ENCODE results near the gene IL9. TPM values are rescaled to one million over a fixed set of nuclear protein-coding genes. Genes with fewer than 3 reads are reported as not detected.

IL9 gene
- total and polyA plus RNA-seq, 3 experiments from 2014 or later = 12.5 to 13.0 TPM; not detected in 1

DNA sequence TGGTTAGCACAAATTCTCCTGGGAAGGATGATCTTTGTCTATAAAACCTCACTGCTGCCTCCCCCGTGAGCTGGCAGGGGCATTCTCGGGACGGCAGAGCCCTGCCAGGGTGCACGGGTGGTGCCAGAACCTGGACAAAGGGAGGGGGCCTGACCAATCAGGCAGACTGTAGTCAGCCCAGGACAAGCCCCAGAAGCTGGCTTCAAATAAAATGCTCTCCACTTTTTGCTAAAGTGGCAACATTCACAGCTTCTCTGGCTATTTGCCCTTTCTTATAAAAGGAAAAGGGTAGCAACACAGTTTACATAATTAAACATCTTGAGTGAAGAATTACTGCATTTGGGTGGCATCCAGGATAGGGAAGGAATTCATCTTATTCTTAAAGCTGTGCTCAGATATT, 14.4 kb downstream of the IL9 start:
- Histone ChIP-seq H3K36me3 (ENCODE audit: insufficient read depth, low read length) (no peaks in the 10 kb centered on the region), H3K27me3 (ENCODE audit: insufficient read depth, low read length, poor library complexity, severe bottlenecking) (no peaks in the 10 kb centered on the region), H3K4me3 (ENCODE audit: low read length) (no peak overlapping the region), H3K4me1 (ENCODE audit: insufficient read depth, low read length) (no peaks in the 10 kb centered on the region), H3K9me3 (ENCODE audit: low read length) (no peaks in the 10 kb centered on the region), H3K27ac (ENCODE audit: low read depth, low read length) (no peak overlapping the region)
- Mint-ChIP-seq H3K9me3 (no peaks in the 10 kb centered on the region), H3K27ac (no peak overlapping the region), H3K36me3 (no peaks in the 10 kb centered on the region), H3K4me3 (no peak overlapping the region), H3K4me1 (no peaks in the 10 kb centered on the region), H3K27me3 (peaks cover 27 to 62% of the 10 kb centered on the region in 2 donors)
- POLR2A ChIA-PET = no interaction called here
- CTCF ChIA-PET = no interaction called here
- no peak for DNase-seq

- ChIA-PET CTCF (no interaction called here), POLR2A (no interaction called here)
- Histone ChIP-seq H3K27me3 (ENCODE audit: insufficient read depth, low read length, poor library complexity, severe bottlenecking) (no peaks in the 10 kb centered on the region), H3K9me3 (ENCODE audit: low read length) (no peaks in the 10 kb centered on the region), H3K4me1 (ENCODE audit: insufficient read depth, low read length) (no peaks in the 10 kb centered on the region), H3K27ac (ENCODE audit: low read depth, low read length) (no peak overlapping the region), H3K36me3 (ENCODE audit: insufficient read depth, low read length) (no peaks in the 10 kb centered on the region), H3K4me3 (ENCODE audit: low read length) (no peak overlapping the region)
- Mint-ChIP-seq H3K4me3 (no peak overlapping the region), H3K4me1 (no peaks in the 10 kb centered on the region), H3K27me3 (peaks cover 27 to 62% of the 10 kb centered on the region in 2 donors), H3K36me3 (no peaks in the 10 kb centered on the region), H3K9me3 (no peaks in the 10 kb centered on the region), H3K27ac (no peak overlapping the region)
- no peak for DNase-seq
Measured at GRCh38 chr5:135880801-135881200, 14.8 kb downstream of the IL9 start.

- no peak for DNase-seq
Measured at GRCh38 chr5:135880278-135880677, 15.4 kb downstream of the IL9 start.

DNA sequence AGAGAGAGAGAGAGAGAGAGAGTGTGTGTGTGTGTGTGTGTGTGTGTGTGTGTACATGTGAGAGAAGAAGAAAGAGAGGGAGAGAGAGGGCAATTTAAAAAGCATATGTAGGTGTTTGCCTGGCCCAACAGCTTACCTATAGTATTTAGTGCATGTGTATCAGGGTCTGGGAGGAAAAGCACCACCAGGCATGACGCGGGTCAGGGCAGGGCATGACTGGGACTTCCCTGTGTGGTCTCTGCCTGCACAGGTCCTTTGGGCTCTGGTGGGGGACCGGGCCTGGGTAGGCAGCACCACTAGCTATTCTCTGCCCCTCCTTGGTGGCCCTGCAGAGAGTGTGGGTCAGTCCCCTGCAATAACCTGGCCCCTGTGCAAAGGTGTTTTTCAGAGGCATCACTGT, 16.1 kb downstream of the IL9 start:
- peaks cover 27 to 52% of the 10 kb centered on the region in 2 donors for H3K27me3 Mint-ChIP-seq
- POLR2A ChIA-PET = no interaction called here
- Histone ChIP-seq H3K4me1 (ENCODE audit: insufficient read depth, low read length) (no peaks in the 10 kb centered on the region), H3K27ac (ENCODE audit: low read depth, low read length) (no peak overlapping the region), H3K4me3 (ENCODE audit: low read length) (no peak overlapping the region), H3K36me3 (ENCODE audit: insufficient read depth, low read length) (no peaks in the 10 kb centered on the region), H3K9me3 (ENCODE audit: low read length) (no peaks in the 10 kb centered on the region), H3K27me3 (ENCODE audit: insufficient read depth, low read length, poor library complexity, severe bottlenecking) (no peaks in the 10 kb centered on the region)
- CTCF ChIA-PET = no interaction called here
- no peak overlapping the region for H3K4me3 Mint-ChIP-seq
- H3K27ac Mint-ChIP-seq = no peak overlapping the region
- no peaks in the 10 kb centered on the region for H3K9me3 Mint-ChIP-seq
- H3K4me1 Mint-ChIP-seq = no peaks in the 10 kb centered on the region
- H3K36me3 Mint-ChIP-seq = no peaks in the 10 kb centered on the region
- DNase-seq = no peak

More at GRCh38 chr5:135880278-135880677, 15.4 kb downstream of the IL9 start:
- no peaks in the 10 kb centered on the region for H3K4me1 ChIP-seq (ENCODE audit: insufficient read depth, low read length)
- H3K9me3 ChIP-seq (ENCODE audit: low read length) = no peaks in the 10 kb centered on the region
- H3K9me3 Mint-ChIP-seq = no peaks in the 10 kb centered on the region
- H3K27me3 Mint-ChIP-seq = peaks cover 28 to 57% of the 10 kb centered on the region in 2 donors
- H3K36me3 Mint-ChIP-seq = no peaks in the 10 kb centered on the region
- ChIA-PET CTCF (no interaction called here), POLR2A (no interaction called here)
- H3K27ac Mint-ChIP-seq = no peak overlapping the region
- no peak overlapping the region for H3K4me3 ChIP-seq (ENCODE audit: low read length)
- H3K27ac ChIP-seq (ENCODE audit: low read depth, low read length) = no peak overlapping the region
- no peaks in the 10 kb centered on the region for H3K36me3 ChIP-seq (ENCODE audit: insufficient read depth, low read length)
- H3K4me3 Mint-ChIP-seq = no peak overlapping the region
- H3K4me1 Mint-ChIP-seq = no peaks in the 10 kb centered on the region
- no peaks in the 10 kb centered on the region for H3K27me3 ChIP-seq (ENCODE audit: insufficient read depth, low read length, poor library complexity, severe bottlenecking)

GRCh38 chr5:135878156-135878620, 17.5 kb downstream of the IL9 start:
- H3K9me3 Mint-ChIP-seq = no peaks in the 10 kb centered on the region
- CTCF ChIA-PET = no interaction called here
- no peak overlapping the region for H3K4me3 Mint-ChIP-seq
- no peaks in the 10 kb centered on the region for H3K36me3 Mint-ChIP-seq
- H3K4me1 ChIP-seq (ENCODE audit: insufficient read depth, low read length) = no peaks in the 10 kb centered on the region
- POLR2A ChIA-PET = no interaction called here
- DNase-seq = no peak
- H3K27me3 Mint-ChIP-seq = peaks cover 23 to 41% of the 10 kb centered on the region in 2 donors
- H3K27me3 ChIP-seq (ENCODE audit: insufficient read depth, low read length, poor library complexity, severe bottlenecking) = no peaks in the 10 kb centered on the region
- no peak overlapping the region for H3K4me3 ChIP-seq (ENCODE audit: low read length)
- no peaks in the 10 kb centered on the region for H3K36me3 ChIP-seq (ENCODE audit: insufficient read depth, low read length)
- no peaks in the 10 kb centered on the region for H3K9me3 ChIP-seq (ENCODE audit: low read length)
- no peak overlapping the region for H3K27ac Mint-ChIP-seq
- no peak overlapping the region for H3K27ac ChIP-seq (ENCODE audit: low read depth, low read length)
- no peaks in the 10 kb centered on the region for H3K4me1 Mint-ChIP-seq

DNA sequence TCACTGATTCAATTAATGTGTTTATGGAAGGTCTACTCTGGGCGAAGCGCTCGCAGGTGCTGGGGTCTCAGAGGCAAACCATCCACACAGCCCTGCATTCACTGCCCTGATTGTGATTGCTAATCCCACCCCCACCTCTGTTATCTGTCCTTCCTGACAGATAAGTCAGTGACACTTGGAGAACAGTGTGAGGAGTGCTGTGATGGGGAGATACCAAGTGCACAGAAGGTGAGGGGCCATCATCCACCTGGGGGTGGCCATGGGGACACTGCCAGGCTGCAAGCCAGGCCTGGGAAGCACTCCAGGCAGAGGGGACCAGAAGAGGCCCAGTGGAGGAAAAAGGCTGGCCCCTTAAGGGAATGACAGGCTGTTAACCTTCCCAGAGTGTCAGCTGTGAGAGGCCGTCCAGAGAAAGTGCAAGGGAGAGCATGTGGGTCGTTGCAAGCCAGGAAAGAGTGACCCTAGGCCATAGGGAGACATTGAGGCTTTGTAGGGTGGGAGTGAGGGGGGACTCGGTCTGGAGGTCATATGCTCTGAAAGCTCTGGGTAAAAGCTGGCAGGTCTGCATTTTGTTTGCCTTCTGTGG, 18.0 kb downstream of the IL9 start:
- POLR2A ChIA-PET = no interaction called here
- H3K4me1 ChIP-seq (ENCODE audit: insufficient read depth, low read length) = no peaks in the 10 kb centered on the region
- H3K36me3 Mint-ChIP-seq = no peaks in the 10 kb centered on the region
- CTCF ChIA-PET = no interaction called here
- no peak overlapping the region for H3K27ac Mint-ChIP-seq
- H3K4me1 Mint-ChIP-seq = no peaks in the 10 kb centered on the region
- H3K27ac ChIP-seq (ENCODE audit: low read depth, low read length) = no peak overlapping the region
- H3K9me3 ChIP-seq (ENCODE audit: low read length) = no peaks in the 10 kb centered on the region
- H3K9me3 Mint-ChIP-seq = no peaks in the 10 kb centered on the region
- no peaks in the 10 kb centered on the region for H3K27me3 ChIP-seq (ENCODE audit: insufficient read depth, low read length, poor library complexity, severe bottlenecking)
- DNase-seq = no peak
- H3K4me3 ChIP-seq (ENCODE audit: low read length) = no peak overlapping the region
- peaks cover 23 to 36% of the 10 kb centered on the region in 2 donors for H3K27me3 Mint-ChIP-seq
- no peaks in the 10 kb centered on the region for H3K36me3 ChIP-seq (ENCODE audit: insufficient read depth, low read length)
- H3K4me3 Mint-ChIP-seq = no peak overlapping the region

- Mint-ChIP-seq H3K9me3 (no peaks in the 10 kb centered on the region), H3K27ac (no peak overlapping the region), H3K36me3 (no peaks in the 10 kb centered on the region), H3K27me3 (peaks cover 19 to 31% of the 10 kb centered on the region in 2 donors), H3K4me1 (no peaks in the 10 kb centered on the region), H3K4me3 (no peak overlapping the region)
- Histone ChIP-seq H3K4me3 (ENCODE audit: low read length) (no peak overlapping the region), H3K4me1 (ENCODE audit: insufficient read depth, low read length) (no peaks in the 10 kb centered on the region), H3K27ac (ENCODE audit: low read depth, low read length) (no peak overlapping the region), H3K27me3 (ENCODE audit: insufficient read depth, low read length, poor library complexity, severe bottlenecking) (no peaks in the 10 kb centered on the region), H3K36me3 (ENCODE audit: insufficient read depth, low read length) (no peaks in the 10 kb centered on the region), H3K9me3 (ENCODE audit: low read length) (no peaks in the 10 kb centered on the region)
- ChIA-PET CTCF (no interaction called here), POLR2A (no interaction called here)
- no peak for DNase-seq
Measured at GRCh38 chr5:135876146-135876545, 19.5 kb downstream of the IL9 start.

DNA sequence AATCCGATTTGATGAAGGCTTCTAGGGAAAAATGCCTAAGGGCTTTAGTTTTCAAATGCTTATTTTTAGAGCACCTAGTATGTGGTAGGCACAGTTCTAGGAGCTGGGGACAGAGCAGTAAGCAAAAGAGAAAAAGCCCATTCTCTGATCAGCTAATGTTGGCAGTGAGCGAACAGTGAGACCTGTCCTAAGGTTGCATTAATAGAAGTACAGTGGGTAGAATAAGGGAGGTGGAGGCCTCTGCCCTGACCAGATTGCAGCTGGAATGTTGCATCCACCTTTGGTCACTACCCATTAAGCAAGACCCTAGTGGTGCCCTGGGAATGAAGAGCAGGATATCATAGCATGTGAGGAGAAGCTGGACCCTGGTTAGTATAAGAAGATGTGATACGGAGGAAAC, 20.1 kb downstream of the IL9 start:
- H3K27ac ChIP-seq (ENCODE audit: low read depth, low read length) = no peak overlapping the region
- no peaks in the 10 kb centered on the region for H3K27me3 ChIP-seq (ENCODE audit: insufficient read depth, low read length, poor library complexity, severe bottlenecking)
- DNase-seq = no peak
- Mint-ChIP-seq H3K4me3 (no peak overlapping the region), H3K27me3 (peaks cover 16 to 26% of the 10 kb centered on the region in 2 donors), H3K9me3 (no peaks in the 10 kb centered on the region), H3K36me3 (no peaks in the 10 kb centered on the region), H3K27ac (no peak overlapping the region), H3K4me1 (no peaks in the 10 kb centered on the region)
- ChIA-PET CTCF (no interaction called here), POLR2A (no interaction called here)
- H3K9me3 ChIP-seq (ENCODE audit: low read length) = no peaks in the 10 kb centered on the region
- no peaks in the 10 kb centered on the region for H3K4me1 ChIP-seq (ENCODE audit: insufficient read depth, low read length)
- H3K4me3 ChIP-seq (ENCODE audit: low read length) = no peak overlapping the region
- H3K36me3 ChIP-seq (ENCODE audit: insufficient read depth, low read length) = no peaks in the 10 kb centered on the region

GRCh38 chr5:135874461-135874860, 21.2 kb downstream of the IL9 start:
- ChIA-PET CTCF (interaction anchor here (1.1 kb wide), 1 partner anchor 36 kb away, joined by 3 read pairs; no protein-coding TSS in a partner anchor), POLR2A (no interaction called here)
- DNase-seq = no peak
- Histone ChIP-seq H3K36me3 (ENCODE audit: insufficient read depth, low read length) (no peaks in the 10 kb centered on the region), H3K4me3 (ENCODE audit: low read length) (no peak overlapping the region), H3K9me3 (ENCODE audit: low read length) (no peaks in the 10 kb centered on the region), H3K27ac (ENCODE audit: low read depth, low read length) (no peak overlapping the region), H3K27me3 (ENCODE audit: insufficient read depth, low read length, poor library complexity, severe bottlenecking) (no peaks in the 10 kb centered on the region), H3K4me1 (ENCODE audit: insufficient read depth, low read length) (no peaks in the 10 kb centered on the region)
- Mint-ChIP-seq H3K36me3 (no peaks in the 10 kb centered on the region), H3K27me3 (peaks cover 14 to 20% of the 10 kb centered on the region in 2 donors), H3K9me3 (no peaks in the 10 kb centered on the region), H3K4me1 (no peaks in the 10 kb centered on the region), H3K27ac (peak overlapping the region in 1 of 8 donors; percentile 77), H3K4me3 (no peak overlapping the region)

All from CD8-positive, alpha-beta memory T cell (primary cell).